ENCODE results near the gene SHF. TPM values are rescaled to one million over a fixed set of nuclear protein-coding genes. Genes with fewer than 3 reads are reported as not detected.

The SHF gene
- total RNA-seq, 6 donors from 2014 or later: 1.4 to 8.0 (median 5.1) TPM

GRCh38 chr15:45231132-45231531, 43.4 kb upstream of the SHF start:
- Histone ChIP-seq H3K27me3 (no peaks in the 10 kb centered on the region), H3K9me3 (peaks cover 0 to 17% (median 10%) of the 10 kb centered on the region in 4 donors), H3K4me3 (no peak overlapping the region), H3K4me1 (no peaks in the 10 kb centered on the region), H3K27ac (no peak overlapping the region), H3K36me3 (no peaks in the 10 kb centered on the region)
- 77% methylated on average over 3 of the region's 3 CpGs for WGBS, 2 donors
- DNase-seq (no peak), ATAC-seq (ENCODE audit: low FRiP score in 2 of 2) (no peak)
- no peak for TF ChIP-seq POLR2AphosphoS5 (IDR thresholded peaks at IDR 0.05)
- TF ChIP-seq POLR2A (IDR thresholded peaks at IDR 0.05): no peak
- TF ChIP-seq EP300 (IDR thresholded peaks at IDR 0.05): no peak
- TF ChIP-seq CTCF (IDR thresholded peaks at IDR 0.05): no peak

- DNase-seq (no peak), ATAC-seq (ENCODE audit: low FRiP score in 2 of 2) (no peak)
- no peaks in the 10 kb centered on the region for H3K4me1 ChIP-seq
- WGBS, 2 donors: 0 to 20% methylated on average over 1 of the region's 1 CpG
- H3K27ac ChIP-seq: no peak overlapping the region
- H3K36me3 ChIP-seq: no peaks in the 10 kb centered on the region
- peaks cover 0 to 17% (median 9%) of the 10 kb centered on the region in 4 donors for H3K9me3 ChIP-seq
- TF ChIP-seq CTCF (IDR thresholded peaks at IDR 0.05): no peak
- TF ChIP-seq EP300 (IDR thresholded peaks at IDR 0.05): no peak
- H3K4me3 ChIP-seq: no peak overlapping the region
- no peaks in the 10 kb centered on the region for H3K27me3 ChIP-seq
These were observed 42.6 kb upstream of the SHF start for GRCh38 chr15:45230245-45230965.

GRCh38 chr15:45228931-45229330, 41.2 kb upstream of the SHF start:
- Histone ChIP-seq H3K4me3 (no peak overlapping the region), H3K4me1 (no peaks in the 10 kb centered on the region), H3K27ac (no peak overlapping the region), H3K9me3 (peaks cover 0 to 4% (median 2%) of the 10 kb centered on the region in 4 donors), H3K36me3 (no peaks in the 10 kb centered on the region), H3K27me3 (no peaks in the 10 kb centered on the region)
- TF ChIP-seq CTCF (IDR thresholded peaks at IDR 0.05) (no peak), EP300 (IDR thresholded peaks at IDR 0.05) (no peak), POLR2A (IDR thresholded peaks at IDR 0.05) (no peak), POLR2AphosphoS5 (IDR thresholded peaks at IDR 0.05) (no peak)
- DNase-seq: no peak
- ATAC-seq (ENCODE audit: low FRiP score in 2 of 2): no peak
- WGBS, 2 donors: 68 to 80% methylated on average over 5 of the region's 5 CpGs

- Histone ChIP-seq H3K9me3 (no peaks in the 10 kb centered on the region), H3K36me3 (no peaks in the 10 kb centered on the region), H3K27me3 (no peaks in the 10 kb centered on the region), H3K4me3 (no peak overlapping the region), H3K27ac (no peak overlapping the region), H3K4me1 (no peaks in the 10 kb centered on the region)
- 73 to 80% methylated on average over 11 of the region's 11 CpGs for WGBS, 2 donors
- no peak for ATAC-seq (ENCODE audit: low FRiP score in 2 of 2)
- no peak for TF ChIP-seq EP300 (IDR thresholded peaks at IDR 0.05)
- no peak for TF ChIP-seq CTCF (IDR thresholded peaks at IDR 0.05)
- no peak for DNase-seq
These were observed 37.9 kb upstream of the SHF start for GRCh38 chr15:45225506-45226273.
